Daoy (cell line): ENCODE measurements around the gene EDAR. TPM values are rescaled to one million over a fixed set of nuclear protein-coding genes. Genes with fewer than 3 reads are reported as not detected.

Experiments used
- DNase-seq: peaks from one replicate; pipeline ENCODE4 v3.0.0-alpha.2; 2015; ENCODE audit warnings: low read depth
- total RNA-seq: library from RNA; depleted of rRNA; stranded (reverse); fragments of >200 nt; shearing (Covaris generic); gene quantifications from 2 replicates; pipeline ENCODE4 v1.2.3, GENCODE V29; 2014

The EDAR gene
- total RNA-seq, 1 experiment from 2014 or later: not detected

DNA sequence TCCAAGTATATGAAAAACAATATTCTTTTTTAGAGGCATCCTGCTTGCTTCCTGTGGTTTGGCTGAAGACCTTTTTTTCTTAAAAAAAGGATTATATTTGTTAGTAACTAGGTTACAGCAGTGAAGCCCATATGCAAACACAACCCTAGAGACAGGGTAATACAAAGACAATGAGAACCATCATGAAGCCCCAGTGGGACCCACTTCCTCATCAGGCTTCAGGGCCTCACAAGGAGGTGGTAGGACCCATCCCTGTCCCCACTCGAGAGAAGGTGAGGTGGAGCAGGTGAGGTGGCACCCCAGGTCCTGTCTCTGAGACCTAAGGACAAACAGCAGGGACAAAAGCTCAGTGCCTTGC is 80.3 kb downstream of the EDAR start:
- DNase-seq: no peak

DNA sequence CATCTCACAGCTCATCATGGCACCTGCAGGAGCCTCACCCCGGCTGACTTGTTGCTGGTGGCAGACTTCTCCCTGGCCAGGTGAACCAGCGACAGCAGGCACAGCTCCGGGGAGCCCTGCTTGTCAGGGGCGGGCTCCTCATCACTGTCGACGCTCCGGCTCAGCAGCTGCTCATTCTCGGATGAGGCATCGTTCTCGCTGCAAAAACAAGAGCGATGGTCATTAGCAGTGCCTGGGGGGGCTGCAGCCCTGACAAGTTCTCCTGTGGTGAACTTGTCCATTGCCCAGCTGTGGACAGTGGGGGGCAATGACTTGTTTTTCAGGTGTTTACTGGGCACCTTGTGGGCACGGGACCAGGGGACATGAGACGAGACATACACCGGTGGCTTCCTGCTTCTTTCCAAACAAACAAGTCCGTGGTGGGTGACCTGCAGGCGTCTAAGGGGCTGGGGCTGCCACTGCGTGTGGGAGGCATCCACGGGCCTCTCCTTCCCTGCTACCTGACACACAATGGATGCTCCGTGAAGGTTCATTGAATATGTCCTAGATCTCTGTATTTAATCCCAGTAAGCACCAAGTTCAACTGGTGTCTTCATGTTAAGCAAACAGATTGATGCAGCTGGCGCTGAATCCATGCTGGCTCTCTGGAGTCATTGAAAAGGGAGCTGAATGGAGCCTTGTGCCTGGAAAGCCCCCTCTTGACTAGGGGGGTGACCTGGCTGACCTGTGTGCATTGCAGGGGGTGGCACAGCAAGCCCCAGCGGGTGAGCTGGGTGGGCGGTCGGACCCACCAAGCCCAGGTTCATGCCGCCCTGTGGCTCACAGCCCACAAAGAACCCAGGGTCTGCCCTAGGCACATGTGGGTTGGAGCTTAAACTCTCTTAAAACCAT is 81.0 kb downstream of the EDAR start:
- no peak for DNase-seq

GRCh38 chr2:108906403-108907077 is 82.5 kb downstream of the EDAR start:
- DNase-seq: no peak

- DNase-seq: no peak
Observed at GRCh38 chr2:108905906-108906305, 83.1 kb downstream of the EDAR start.

GRCh38 chr2:108905176-108905575 is 83.8 kb downstream of the EDAR start:
- DNase-seq: no peak

- no peak for DNase-seq
Observed at GRCh38 chr2:108904680-108905079, 84.3 kb downstream of the EDAR start.

DNA sequence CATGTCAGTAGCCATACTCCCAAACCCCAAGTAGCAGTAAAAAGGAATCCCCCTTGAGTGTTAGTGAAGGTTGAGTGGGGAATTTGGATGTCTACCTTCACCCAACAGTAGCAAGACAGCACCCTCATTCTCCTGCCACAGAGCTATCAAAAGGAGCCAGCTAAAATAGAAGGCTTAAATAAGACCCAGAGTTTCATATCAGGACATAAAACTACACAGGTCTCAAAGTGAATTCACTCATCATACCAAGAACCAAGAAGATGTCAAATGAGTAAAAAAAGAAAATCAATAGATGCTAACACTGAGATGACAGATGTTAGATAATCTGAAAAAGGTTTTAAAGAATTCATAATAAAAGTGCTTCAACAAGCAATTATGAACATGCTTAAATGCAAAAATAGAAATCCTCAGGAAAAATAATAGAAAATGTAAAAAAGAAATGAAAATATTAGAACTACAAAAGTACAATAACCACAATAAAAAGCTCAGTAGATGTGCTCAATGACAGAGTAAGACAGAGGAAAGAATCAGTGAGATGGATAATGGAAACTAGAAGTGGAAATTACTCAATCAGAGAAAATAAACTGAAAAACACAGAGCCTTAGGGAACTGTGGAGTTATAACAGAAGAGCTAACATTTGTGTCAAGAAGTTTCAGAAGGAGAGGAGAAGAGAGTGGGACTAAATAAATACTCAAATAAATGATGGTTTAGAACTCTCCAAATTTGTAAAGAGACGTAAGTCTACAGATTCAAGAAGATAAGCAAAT is 90.5 kb downstream of the EDAR start:
- DNase-seq: no peak

DNA sequence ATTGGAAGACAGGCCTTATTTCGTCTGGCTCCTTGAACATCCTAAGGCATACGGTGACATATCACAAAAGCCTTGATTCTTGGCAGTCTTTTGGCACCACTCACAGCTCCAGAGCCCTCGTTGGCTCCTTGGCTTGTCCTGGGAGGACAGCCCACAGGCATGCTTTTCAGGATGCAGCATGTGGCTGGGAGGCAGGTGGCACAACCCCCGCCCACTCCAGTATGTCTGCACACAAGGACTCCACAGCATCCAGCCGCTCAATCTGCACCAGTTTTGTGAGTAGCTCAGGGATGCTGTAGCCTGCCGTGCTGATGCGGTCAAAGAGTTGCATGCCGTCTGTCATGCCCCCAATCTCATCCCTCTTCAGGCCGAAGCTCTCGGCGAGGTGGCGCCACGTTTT is 92.3 kb downstream of the EDAR start:
- DNase-seq: no peak

- no peak for DNase-seq
Observed at GRCh38 chr2:108895188-108895587, 93.8 kb downstream of the EDAR start.

GRCh38 chr2:108894766-108895165 is 94.3 kb downstream of the EDAR start:
- no peak for DNase-seq

GRCh38 chr2:108893277-108893676 is 95.7 kb downstream of the EDAR start:
- DNase-seq: no peak

DNA sequence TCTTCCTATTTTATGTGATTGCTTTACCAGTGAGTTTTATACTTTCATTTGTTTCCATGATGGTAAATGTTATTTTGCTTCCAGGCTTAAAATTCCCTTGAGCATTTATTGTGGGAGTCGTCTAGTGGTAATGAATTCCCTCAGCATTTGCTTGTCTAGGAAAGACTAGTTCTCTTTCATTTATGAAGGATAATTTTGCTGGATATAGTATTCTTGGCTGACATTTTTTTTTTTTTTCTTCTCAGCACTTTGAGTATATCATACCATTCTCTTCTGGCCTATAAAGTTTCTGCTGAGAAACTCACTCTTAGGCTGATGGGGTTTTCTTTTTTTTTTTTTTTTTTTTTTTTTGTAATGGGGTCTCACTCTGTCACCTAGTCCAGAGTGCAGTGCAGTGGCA is 99.1 kb downstream of the EDAR start:
- DNase-seq: no peak

GRCh38 chr2:108884619-108885018 is 104.4 kb downstream of the EDAR start:
- DNase-seq: no peak

- DNase-seq: no peak
Observed at GRCh38 chr2:108878276-108878675, 110.7 kb downstream of the EDAR start.

DNA sequence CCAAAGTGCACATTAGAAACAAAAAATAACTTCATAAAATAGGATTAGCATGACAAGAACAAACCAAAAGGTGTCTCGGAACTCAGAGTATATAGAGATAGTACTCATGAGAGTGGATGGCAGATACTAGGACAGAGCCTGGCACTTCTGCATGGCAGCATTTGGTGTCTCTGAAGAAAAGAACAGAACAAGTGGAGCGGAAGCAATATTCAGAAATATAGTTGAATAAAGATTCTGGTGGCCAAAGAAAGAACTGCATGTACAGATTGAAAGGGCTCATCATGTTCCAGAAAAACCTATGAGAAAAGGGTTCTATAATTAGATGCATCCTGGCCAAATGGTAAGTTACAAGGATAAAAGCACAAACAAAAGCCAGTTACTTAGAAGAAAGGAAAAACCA is 111.5 kb downstream of the EDAR start:
- no peak for DNase-seq

GRCh38 chr2:108870069-108870644 is 118.9 kb downstream of the EDAR start:
- DNase-seq: no peak

DNA sequence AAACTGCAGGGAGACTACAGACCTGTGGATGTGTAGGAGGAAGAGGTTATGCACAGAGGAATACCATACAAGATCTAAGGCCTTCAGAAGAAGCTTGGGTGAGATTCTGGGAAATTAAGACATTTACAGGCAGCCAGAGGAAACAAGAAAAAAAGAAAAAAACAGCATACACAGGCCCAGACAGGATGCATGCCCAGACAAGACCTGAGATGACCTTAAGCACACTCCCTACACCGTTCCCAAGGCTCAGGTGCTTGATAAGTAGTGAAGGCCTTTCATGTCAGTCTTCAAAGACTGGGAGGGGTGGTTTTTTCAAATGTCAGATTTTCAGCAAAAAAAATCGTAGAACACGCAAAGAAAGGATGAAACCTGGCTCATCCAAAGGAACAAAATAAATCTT is 119.5 kb downstream of the EDAR start:
- DNase-seq: no peak

DNA sequence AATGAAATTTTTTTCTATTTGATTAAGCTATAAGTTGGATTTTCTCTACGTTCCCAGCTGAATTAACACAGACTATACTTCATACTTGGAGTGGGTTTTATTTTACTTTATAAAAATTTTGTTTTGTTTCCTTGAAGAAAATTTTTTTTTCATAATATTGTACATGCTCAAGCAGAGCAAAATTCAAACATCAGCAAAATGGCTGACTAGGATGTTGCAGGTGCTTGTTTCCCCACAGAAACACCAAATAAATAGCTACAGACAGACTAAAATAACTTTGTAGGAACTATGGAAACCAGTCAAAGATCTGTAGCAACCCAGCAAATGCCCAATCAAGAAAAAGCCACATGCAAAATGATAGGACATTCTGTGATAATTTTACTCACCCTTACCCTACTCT is 120.1 kb downstream of the EDAR start:
- DNase-seq: no peak

- no peak for DNase-seq
Observed at GRCh38 chr2:108866041-108866440, 123.0 kb downstream of the EDAR start.

DNA sequence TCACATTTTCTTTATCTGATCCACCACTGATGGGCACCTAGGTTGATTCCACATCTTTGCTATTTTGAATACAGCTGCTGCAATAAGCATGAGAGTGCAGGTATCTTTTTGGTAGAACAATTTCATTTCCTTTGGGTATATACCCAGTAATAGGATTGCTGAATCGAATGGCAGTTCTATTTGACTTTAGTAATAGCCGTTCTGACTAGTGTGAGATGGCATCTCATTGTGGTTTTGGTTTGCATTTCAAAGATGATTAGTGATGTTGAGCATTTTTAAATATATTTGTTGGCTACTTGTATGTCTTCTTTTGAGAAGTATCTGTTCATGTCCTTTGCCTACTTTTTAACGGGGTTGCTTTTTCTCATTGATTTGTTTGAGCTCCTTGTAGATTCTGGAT is 130.1 kb downstream of the EDAR start:
- no peak for DNase-seq

DNA sequence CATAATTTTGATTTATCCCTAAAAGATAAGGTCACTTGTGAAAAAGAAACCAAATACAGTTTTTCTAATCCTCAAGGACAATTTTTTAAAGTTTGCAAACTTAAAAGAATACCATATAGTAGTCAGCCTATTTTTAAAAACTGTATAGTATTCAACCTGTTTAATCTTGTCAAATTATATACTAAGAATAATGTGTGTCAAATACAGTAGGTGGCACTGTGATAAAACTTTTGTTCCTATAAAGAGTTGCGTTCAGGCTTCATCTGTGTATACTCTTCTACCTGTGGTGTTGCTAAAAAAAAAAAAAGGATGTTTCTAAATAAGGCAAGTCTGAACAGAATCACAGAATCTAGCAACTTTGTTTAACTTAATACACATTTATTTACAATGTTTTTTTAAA is 133.8 kb downstream of the EDAR start:
- no peak for DNase-seq

GRCh38 chr2:108854484-108854883 is 134.5 kb downstream of the EDAR start:
- DNase-seq: no peak
